H1 (cell line): Measurements from ENCODE around the gene MXD4. TPM values are rescaled to one million over a fixed set of nuclear protein-coding genes. Genes with fewer than 3 reads are reported as not detected.

ENCODE experiments used
- BCL11A ChIP-seq, 2 experiments: IDR thresholded peaks; one replicate each; pipeline ENCODE4 v1.6.1; 2011; ENCODE audit warnings: low read depth in 2 of 2, low read length in 2 of 2, mild to moderate bottlenecking in 2 of 2
- GTF2F1 ChIP-seq: IDR thresholded peaks from 2 replicates; pipeline ENCODE4 v1.6.1; 2012; ENCODE audit warnings: low read depth, low read length, improper control_type of control experiment, borderline replicate concordance
- NRF1 ChIP-seq: IDR thresholded peaks from 2 replicates; pipeline ENCODE4 v1.6.1; 2011; ENCODE audit warnings: mild to moderate bottlenecking, low read depth, low read length, improper control_type of control experiment
- PHF8 ChIP-seq: fragments of 200-600 bp; sonication (generic); conservative IDR thresholded peaks from 2 replicates; pipeline ENCODE4 v1.7.1; 2012; ENCODE audit warnings: low read depth, mild to moderate bottlenecking, inconsistent platforms, low read length, moderate library complexity
- SIX5 ChIP-seq: IDR thresholded peaks from 2 replicates; pipeline ENCODE4 v1.6.1; 2011; ENCODE audit warnings: mild to moderate bottlenecking, low read depth, low read length
- SP1 ChIP-seq: IDR thresholded peaks from 2 replicates; pipeline ENCODE4 v1.6.1; 2011; ENCODE audit warnings: low read depth, low read length
- TCF12 ChIP-seq: IDR thresholded peaks from 2 replicates; pipeline ENCODE4 v1.6.1; 2011; ENCODE audit warnings: low read depth, mild to moderate bottlenecking, low read length
- polyA plus RNA-seq, 7 experiments: library from polyadenylated mRNA; depleted of rRNA in 3 of 7; stranded (reverse) in 5 of 7; unstranded in 2 of 7; fragments of >200 nt in 5 of 7; fragments of 200-250 nt in 2 of 7; gene quantifications; 1 replicate in 5 of 7; 2 replicates in 1 of 7; 4 replicates in 1 of 7; pipeline versions ENCODE4 v1.2.1 to v1.2.3, GENCODE V29; 2011 to 2013; ENCODE audit warnings: missing spikeins in 2 of 7, mixed read lengths in 2 of 7
- total RNA-seq: library from RNA; stranded (reverse); fragmentation: NEBNext Ultra II Directional; extraction: Animal tissue kit (Norgen Biotek cat#: 25700); gene quantifications from 2 replicates; pipeline ENCODE4 v1.2.1, GENCODE V29; 2021
- TF ChIP-seq, protein P1 (sequence below): IDR thresholded peaks from 2 replicates; pipeline ENCODE4 v1.6.1; 2012; ENCODE audit warnings: inconsistent platforms

Gene MXD4
- total and polyA plus RNA-seq, 2 of the 8 experiments (the other 6 are each of a cell fraction or from before 2014, with no cell fraction given) = 18.0 to 20.8 TPM

DNA sequence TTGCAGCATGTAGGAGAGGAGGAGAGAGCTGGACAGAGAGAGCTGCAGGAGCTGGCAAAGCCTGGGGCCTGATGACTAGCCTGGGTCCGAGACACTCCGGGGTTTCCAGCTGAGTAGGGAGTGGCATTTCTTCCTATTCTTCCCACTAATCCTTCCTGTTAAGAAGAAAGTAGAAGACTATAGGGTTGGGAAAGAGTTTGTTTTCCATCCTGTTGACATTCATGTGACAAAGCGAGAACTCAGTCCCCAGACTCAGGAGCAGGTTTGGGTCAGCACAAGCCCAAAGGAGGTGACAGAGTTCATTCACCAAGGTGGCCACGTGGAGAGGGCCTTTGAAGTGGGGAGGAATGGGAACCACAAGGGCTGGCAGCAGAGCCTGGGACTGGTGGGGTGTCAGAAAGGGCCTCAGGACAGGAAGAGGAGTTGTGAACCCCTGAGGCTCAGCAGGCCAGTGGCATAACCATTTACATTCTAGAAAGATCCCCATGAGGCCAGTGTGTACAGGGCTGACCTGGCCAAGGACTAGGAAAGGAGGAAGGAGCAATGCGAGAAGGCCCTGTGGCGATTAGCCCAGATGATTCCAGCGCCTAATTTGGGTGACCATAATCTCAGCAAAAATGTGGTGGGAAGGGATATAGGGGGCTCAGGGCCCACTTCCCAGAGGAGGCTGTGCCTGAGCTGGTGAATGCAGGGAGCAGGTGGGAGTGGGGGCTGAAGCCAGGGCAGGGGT is 16.7 kb downstream of the MXD4 start (continued):
- TF ChIP-seq, protein P1, sequence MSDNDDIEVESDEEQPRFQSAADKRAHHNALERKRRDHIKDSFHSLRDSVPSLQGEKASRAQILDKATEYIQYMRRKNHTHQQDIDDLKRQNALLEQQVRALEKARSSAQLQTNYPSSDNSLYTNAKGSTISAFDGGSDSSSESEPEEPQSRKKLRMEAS = no peak
- TF ChIP-seq TCF12 = no peak
- TF ChIP-seq GTF2F1 = no peak
- no peak for TF ChIP-seq SP1
- TF ChIP-seq PHF8 = no peak
- TF ChIP-seq SIX5 = no peak
- TF ChIP-seq BCL11A (IDR thresholded peaks at IDR 0.05; ENCODE audit: low read depth in 2 of 2, low read length in 2 of 2) = no peak
- no peak for TF ChIP-seq NRF1
